Posterior cingulate gyrus (tissue), 11 donors: Measurements from ENCODE around the gene RIMKLB.
"Not testable (repeated sequence)": the region's sequence is repeated elsewhere in the genome, so short reads cannot be mapped to it uniquely, and the experiment has no call there.

Experiments
- DNase-seq, 10 donors: peaks; one replicate each; pipeline versions ENCODE4 v3.0.0 to v3.0.0-alpha.2; 2020 to 2021; ENCODE audit warnings: mixed read lengths in 3 of 10
- intact Hi-C: fragments of 100-400 bp; cut with DNase I; formaldehyde crosslinking; loops from one replicate; pipeline ENCODE4 v1.15.1; 2023

RIMKLB gene

DNA sequence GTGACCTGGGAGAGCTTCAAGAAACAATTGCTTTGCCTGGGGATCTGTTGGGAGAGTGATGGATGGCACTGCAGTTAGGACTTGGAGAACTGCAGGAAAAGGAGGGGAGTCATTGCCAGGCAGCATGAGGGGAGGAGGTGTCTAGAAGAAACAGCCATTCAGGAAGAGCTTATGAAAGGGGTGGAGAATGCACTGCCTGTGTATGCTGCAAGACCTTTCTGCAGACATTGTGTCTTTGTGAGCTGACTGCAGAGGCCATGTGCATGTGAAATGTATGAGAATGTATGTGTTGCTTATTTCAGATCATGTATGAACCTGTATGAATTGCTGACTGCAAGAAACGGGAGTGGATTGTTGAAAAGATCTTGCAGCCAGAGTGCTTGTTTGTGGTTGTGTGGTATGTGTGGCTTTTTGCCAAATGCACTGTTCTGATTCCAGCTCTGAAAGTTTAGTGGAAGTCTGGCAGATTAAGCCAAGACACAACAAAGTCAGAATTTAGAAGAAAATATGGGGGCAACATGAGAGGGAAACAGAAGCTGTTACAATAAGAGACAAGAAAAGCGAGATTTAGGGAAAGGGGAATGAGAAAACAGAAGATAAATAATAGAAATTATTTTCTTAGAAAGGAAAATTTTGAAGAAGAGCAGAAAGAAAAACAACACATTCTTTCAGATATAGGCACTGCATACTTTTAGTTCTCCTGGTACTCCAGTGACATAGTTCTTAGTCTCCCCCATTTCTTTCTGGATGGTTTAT is 9.8 kb upstream of the RIMKLB start:
- intact Hi-C loops: no loop called here
- DNase-seq: peak in 1 of 10 donors; percentile 27

DNA sequence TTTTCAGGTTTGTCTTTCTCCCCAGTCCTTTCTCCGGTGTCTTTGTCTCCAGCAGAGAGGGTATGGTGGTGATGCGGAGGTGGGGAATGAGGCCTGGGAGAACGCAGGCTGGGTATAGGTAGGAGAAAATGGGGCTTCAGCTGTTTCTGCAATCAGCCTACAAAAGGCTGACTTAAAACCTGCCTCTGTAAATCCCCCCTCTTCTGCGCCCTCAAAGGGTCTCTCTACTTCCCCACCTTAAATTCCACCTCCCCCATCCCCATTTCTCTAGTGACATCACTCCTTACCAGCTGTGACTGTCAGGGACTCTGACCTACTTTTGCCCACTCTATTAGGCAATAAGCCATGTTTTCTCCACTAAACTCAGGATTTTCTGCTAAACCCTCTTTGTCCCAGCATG is 8.1 kb upstream of the RIMKLB start:
- no peak for DNase-seq

GRCh38 chr12:8692573-8692972 is 5.2 kb upstream of the RIMKLB start:
- intact Hi-C loops: no loop called here

More for the DNA sequence above, 8.1 kb upstream of the RIMKLB start:
- intact Hi-C loops: no loop called here

DNA sequence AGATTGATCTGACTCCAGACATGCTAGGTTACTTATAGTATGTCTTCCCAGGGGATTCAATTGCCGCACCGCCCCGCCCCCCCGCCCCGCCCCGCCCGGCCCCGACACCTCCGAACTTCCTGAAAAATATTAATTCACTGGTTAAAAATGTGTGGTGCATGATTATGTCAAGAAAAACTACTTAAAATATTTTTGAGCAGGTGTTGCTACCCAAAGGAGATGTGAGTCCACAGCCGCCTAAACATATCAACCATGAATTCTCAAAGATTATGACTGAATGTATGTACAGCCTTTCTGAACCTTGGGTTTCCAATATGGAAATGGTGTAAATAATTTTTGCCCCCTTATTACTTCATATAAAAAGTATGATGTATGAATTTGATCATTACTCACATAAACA is 2.7 kb upstream of the RIMKLB start:
- intact Hi-C loops: loop anchor here (5.0 kb wide), 1 partner anchor 257 kb away; no protein-coding TSS in a partner anchor

More at GRCh38 chr12:8692573-8692972, 5.2 kb upstream of the RIMKLB start:
- peak; percentile 48 to 93 (median 66) for DNase-seq

GRCh38 chr12:8696442-8697090 is 1.2 kb upstream of the RIMKLB start:
- intact Hi-C loops: loop anchor here (5.0 kb wide), 1 partner anchor 256 kb away; no protein-coding TSS in a partner anchor
- no peak for DNase-seq

More for the DNA sequence above, 2.7 kb upstream of the RIMKLB start:
- no peak for DNase-seq

DNA sequence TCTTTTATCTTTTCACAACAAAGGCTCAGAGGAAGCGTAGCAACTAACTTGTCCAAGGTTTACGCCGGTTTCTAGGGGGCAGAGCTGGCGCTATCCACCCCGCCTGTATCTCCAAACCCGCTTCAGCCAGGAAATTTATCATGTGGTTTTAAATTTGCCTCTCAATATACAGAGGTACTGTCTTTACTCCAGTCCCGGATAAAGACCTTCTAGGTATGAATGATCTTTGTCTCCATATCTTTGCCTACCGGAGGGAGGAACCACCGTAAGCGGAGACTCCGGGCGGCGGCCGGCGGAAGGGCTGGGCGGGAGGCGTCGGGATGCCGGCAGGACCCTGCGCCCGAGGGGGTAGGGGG is 693 bp upstream of the RIMKLB start:
- peak in 4 of 10 donors; percentile 17 to 83 (median 53) for DNase-seq
- intact Hi-C loops: loop anchor here (5.0 kb wide), 1 partner anchor 255 kb away; no protein-coding TSS in a partner anchor

- intact Hi-C loops: loop anchor here (5.0 kb wide), 1 partner anchor 254 kb away; no protein-coding TSS in a partner anchor
Measured at GRCh38 chr12:8698132-8698851, 501 bp downstream of the RIMKLB start.

DNA sequence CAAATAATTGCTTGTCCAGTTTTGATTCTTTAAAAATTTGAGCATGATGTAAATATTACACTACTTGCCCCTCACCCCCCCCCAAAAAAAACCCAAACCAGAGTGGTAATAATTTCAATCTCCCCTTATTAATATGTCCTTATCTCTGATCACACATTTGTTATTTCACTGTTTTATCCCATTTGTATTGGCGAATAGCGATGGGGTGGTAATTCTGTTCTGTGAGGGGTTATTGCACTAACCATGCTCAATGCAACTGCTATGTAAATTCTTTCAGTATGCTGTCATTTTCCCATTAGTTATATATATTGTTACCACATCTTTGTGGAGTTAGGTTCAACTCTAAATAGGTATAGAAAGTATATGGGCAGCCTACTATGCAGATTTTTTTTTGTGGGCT is 1.1 kb downstream of the RIMKLB start:
- intact Hi-C loops: loop anchor here (5.0 kb wide), 1 partner anchor 253 kb away; no protein-coding TSS in a partner anchor
- DNase-seq: no peak

More at GRCh38 chr12:8698132-8698851, 501 bp downstream of the RIMKLB start:
- DNase-seq: peak; percentile 19 to 89 (median 40)

DNA sequence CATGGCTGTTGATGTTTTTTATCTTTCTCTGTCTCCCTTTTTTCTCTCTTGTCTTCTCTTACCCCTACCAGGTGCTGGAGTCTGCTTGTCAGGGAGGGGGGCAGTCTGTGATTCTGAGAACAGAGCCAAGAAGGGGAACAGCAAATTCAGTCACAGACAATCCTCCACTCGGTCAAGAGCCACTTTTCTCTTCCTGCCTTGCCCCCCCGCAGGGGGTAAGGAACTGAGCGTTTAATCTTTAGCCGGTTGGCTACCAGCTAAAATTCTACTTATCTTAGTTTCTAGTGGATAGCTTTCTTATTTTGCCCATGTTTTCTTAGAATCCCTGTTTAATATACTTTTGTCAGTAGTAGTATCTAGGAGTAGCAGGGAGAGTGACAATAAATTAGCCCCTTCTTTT is 1.9 kb downstream of the RIMKLB start:
- DNase-seq: no peak
- intact Hi-C loops: loop anchor here (5.0 kb wide), 1 partner anchor 253 kb away; no protein-coding TSS in a partner anchor

DNA sequence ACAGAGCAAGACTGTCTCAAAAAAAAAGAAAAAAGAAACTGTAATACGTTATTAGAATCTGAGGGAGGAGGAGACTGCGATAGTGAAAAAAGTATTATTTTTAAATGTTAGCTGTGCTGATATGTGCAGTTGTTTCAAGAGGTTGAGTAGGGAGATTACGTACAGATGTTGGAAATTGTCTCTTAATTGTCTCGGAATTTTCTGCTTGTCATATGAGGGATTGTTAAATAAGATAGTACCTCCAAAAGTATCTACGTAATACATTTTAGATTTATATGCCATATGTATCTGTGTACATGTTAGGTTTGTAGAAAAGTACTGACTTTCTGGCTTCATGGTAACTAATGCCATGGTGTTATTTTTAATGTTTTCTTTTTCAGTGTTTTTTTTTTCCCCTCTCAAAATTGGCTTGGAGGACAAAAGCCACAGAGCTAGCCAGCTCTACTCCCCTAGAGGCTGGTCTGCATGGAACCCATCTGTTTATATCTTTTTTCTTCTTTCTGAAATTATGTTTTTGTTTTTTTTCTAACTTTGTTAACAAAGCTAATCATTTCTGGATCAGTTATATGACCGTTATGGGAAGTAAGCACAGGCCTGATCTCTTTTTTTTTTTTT is 3.4 kb downstream of the RIMKLB start:
- no peak for DNase-seq
- intact Hi-C loops: no loop called here

DNA sequence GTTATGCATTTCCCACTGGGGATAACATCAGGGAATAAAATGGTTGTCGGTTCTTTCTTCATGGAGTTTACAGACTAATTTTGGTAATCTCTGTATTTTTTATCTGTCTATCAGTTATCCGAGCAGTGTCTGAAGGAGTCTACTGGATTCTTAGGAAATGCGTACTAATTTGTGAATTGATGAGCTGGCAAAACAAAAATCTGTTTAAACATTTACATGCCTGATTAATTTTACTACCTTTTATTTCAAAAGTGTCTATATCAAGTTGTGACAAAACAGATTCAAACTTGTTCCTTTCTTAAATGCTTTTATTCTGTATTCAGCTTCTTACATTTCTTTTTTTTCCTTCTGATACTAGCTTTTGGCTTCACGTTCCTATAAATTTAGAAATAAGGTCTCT is 4.4 kb downstream of the RIMKLB start:
- no peak for DNase-seq
- intact Hi-C loops: no loop called here

DNA sequence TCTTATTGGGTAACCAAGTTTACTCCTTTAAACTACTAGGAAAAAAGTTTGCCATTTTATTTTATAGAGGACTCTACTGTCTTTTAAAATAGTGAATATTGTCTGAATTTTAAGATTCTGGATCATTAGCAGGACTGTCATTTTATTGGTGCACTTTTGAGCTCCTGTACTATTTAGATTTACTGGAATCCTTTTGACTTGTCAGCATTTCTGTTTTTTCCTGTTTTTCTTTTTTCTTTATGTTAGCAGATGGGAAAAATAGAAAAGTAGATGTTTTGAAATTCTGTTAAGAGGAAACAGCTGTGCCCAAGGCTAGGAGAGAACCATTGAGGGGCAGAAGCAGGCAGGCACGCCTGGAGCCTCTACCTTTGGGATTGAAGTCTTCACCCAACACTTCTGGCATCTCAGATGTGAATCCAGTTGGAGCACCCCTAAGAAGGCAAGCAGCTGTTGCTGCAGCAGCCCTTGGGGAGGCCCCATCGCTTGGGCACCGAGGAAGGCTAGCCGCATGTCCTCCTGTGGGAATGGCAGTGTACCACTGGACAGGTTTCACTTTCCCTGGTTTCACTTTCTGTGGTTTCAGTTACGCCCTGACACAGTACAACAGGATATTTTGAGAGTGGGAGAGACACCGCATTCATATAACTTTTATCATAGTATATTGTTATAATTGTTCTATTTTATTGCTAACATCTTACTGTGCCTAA is 11.5 kb downstream of the RIMKLB start:
- peak in 1 of 10 donors; percentile 80 for DNase-seq
- intact Hi-C loops: no loop called here

- no peak for DNase-seq
- intact Hi-C loops: no loop called here
Measured at GRCh38 chr12:8712572-8712971, 14.8 kb downstream of the RIMKLB start.

DNA sequence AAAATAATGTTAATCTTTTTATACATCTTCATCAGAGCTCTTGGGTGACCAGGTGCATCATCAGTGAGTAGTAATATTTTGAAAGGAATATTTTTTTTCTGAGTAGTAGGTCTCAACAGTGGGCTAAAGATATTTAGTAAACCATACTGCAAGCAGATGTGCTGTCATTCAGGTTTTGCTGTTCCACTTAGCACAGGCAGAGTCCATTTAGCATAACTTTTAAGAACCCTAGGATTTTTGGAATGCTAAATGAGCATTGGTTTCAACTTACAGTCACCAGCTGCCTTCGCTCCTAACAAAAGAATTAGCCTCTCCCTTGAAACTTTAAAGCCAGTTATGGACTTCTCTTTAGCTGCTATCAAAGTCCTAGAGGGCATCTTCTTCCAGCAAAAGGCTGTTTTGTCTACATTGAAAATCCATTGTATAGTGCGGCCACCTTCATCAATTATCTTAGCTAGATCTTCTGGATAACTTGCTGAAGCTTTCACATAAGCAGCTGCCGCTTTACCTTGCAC is 24.6 kb downstream of the RIMKLB start:
- no peak for DNase-seq
- intact Hi-C loops: no loop called here

GRCh38 chr12:8734873-8735381 is 37.1 kb downstream of the RIMKLB start:
- DNase-seq: no peak
- intact Hi-C loops: no loop called here

GRCh38 chr12:8742501-8742900 is 44.7 kb downstream of the RIMKLB start:
- intact Hi-C loops: no loop called here
- no peak for DNase-seq

GRCh38 chr12:8743121-8743520 is 45.3 kb downstream of the RIMKLB start:
- intact Hi-C loops, DNase-seq: not testable (repeated sequence)

DNA sequence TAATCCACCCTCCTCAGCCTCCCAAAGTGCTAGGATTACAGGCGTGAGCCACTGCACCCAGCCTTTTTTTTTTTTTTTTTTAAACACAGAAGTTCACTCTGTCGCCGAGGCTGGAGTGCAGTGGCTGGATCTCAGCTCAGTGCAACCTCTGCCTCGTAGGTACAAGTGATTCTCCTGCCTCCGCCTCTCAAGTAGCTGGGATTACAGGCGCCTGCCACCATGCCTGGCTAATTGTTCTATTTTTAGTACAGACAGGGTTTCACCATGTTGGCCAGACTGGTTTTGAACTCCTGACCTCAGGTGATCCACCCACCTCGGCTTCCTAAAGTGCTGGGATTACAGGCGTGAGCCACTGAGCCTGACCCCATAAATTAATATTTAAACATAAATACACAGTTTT is 47.8 kb downstream of the RIMKLB start:
- intact Hi-C loops, DNase-seq: not testable (repeated sequence)

- DNase-seq: no peak
- intact Hi-C loops: no loop called here
Measured at GRCh38 chr12:8746046-8746445, 48.3 kb downstream of the RIMKLB start.
